ENCODE measurements around the gene VSTM4.

VSTM4 gene

GRCh38 chr10:49009199-49009979 lies 105.9 kb downstream of the VSTM4 start:
- no peak for DNase-seq (ENCODE audit: low read depth in 1 of 2, low spot score in 1 of 2)

GRCh38 chr10:49008505-49009198 lies 106.7 kb downstream of the VSTM4 start:
- DNase-seq (ENCODE audit: low read depth in 1 of 2, low spot score in 1 of 2) = no peak

GRCh38 chr10:49008091-49008490 lies 107.2 kb downstream of the VSTM4 start:
- DNase-seq (ENCODE audit: low read depth in 1 of 2, low spot score in 1 of 2) = no peak

GRCh38 chr10:49007129-49007528 lies 108.2 kb downstream of the VSTM4 start:
- DNase-seq (ENCODE audit: low read depth in 1 of 2, low spot score in 1 of 2) = no peak

GRCh38 chr10:49005270-49005669 lies 110.1 kb downstream of the VSTM4 start:
- DNase-seq (ENCODE audit: low read depth in 1 of 2, low spot score in 1 of 2) = no peak

- DNase-seq (ENCODE audit: low read depth in 1 of 2, low spot score in 1 of 2) = no peak
These were observed 113.3 kb downstream of the VSTM4 start for GRCh38 chr10:49001870-49002672.

- DNase-seq (ENCODE audit: low read depth in 1 of 2, low spot score in 1 of 2) = no peak
These were observed 113.9 kb downstream of the VSTM4 start for GRCh38 chr10:49001402-49001801.

GRCh38 chr10:49000437-49001398 lies 114.6 kb downstream of the VSTM4 start:
- no peak for DNase-seq (ENCODE audit: low read depth in 1 of 2, low spot score in 1 of 2)

- no peak for DNase-seq (ENCODE audit: low read depth in 1 of 2, low spot score in 1 of 2)
These were observed 116.0 kb downstream of the VSTM4 start for GRCh38 chr10:48999346-48999745.

- DNase-seq (ENCODE audit: low read depth in 1 of 2, low spot score in 1 of 2) = no peak
These were observed 119.0 kb downstream of the VSTM4 start for GRCh38 chr10:48996329-48996728.

GRCh38 chr10:48993627-48994026 lies 121.7 kb downstream of the VSTM4 start:
- no peak for DNase-seq (ENCODE audit: low read depth in 1 of 2, low spot score in 1 of 2)

GRCh38 chr10:48990226-48990625 lies 125.1 kb downstream of the VSTM4 start:
- no peak for DNase-seq (ENCODE audit: low read depth in 1 of 2, low spot score in 1 of 2)

- DNase-seq (ENCODE audit: low read depth in 1 of 2, low spot score in 1 of 2) = no peak
These were observed 129.6 kb downstream of the VSTM4 start for GRCh38 chr10:48985621-48986158.

- DNase-seq (ENCODE audit: low read depth in 1 of 2, low spot score in 1 of 2) = no peak
These were observed 131.5 kb downstream of the VSTM4 start for GRCh38 chr10:48983648-48984351.

- DNase-seq (ENCODE audit: low read depth in 1 of 2, low spot score in 1 of 2) = no peak
These were observed 132.7 kb downstream of the VSTM4 start for GRCh38 chr10:48982584-48982983.

GRCh38 chr10:48981310-48981907 lies 133.9 kb downstream of the VSTM4 start:
- no peak for DNase-seq (ENCODE audit: low read depth in 1 of 2, low spot score in 1 of 2)

GRCh38 chr10:48978318-48978717 lies 137.0 kb downstream of the VSTM4 start:
- no peak for DNase-seq (ENCODE audit: low read depth in 1 of 2, low spot score in 1 of 2)

GRCh38 chr10:48976196-48976595 lies 139.1 kb downstream of the VSTM4 start:
- no peak for DNase-seq (ENCODE audit: low read depth in 1 of 2, low spot score in 1 of 2)

- no peak for DNase-seq (ENCODE audit: low read depth in 1 of 2, low spot score in 1 of 2)
These were observed 140.7 kb downstream of the VSTM4 start for GRCh38 chr10:48974510-48975156.
